DND-41 (cell line): ENCODE results near the gene SPATA1.
"Not testable (repeated sequence)": the region's sequence is repeated elsewhere in the genome, so short reads cannot be mapped to it uniquely, and the experiment has no call there.

ENCODE experiments used
- ATAC-seq: fragments of 200-7000 bp; cut with Tn5 transposase; 3 replicates; pipeline ENCODE4 v1.9.1; 2021; ENCODE audit warnings: low read depth; ENCODE audit not compliant: insufficient read depth
- DNase-seq: peaks from one replicate; pipeline ENCODE4 v3.0.0-alpha.2; 2020
- H2AFZ ChIP-seq: 2 replicates; pipeline ENCODE4 v1.6.0; 2012; ENCODE audit warnings: low read depth, low read length
- H3K27ac ChIP-seq: 2 replicates; pipeline ENCODE4 v1.5.1; 2012; ENCODE audit warnings: low read length, inconsistent platforms
- H3K27me3 ChIP-seq: fragments of 200-600 bp; sonication (generic); 2 replicates; pipeline ENCODE4 v1.6.0; 2012; ENCODE audit warnings: low read length, mild to moderate bottlenecking, inconsistent platforms; ENCODE audit not compliant: insufficient read depth, poor library complexity
- H3K36me3 ChIP-seq: 2 replicates; pipeline ENCODE4 v1.5.1; 2012; ENCODE audit warnings: low read length, inconsistent platforms; ENCODE audit not compliant: insufficient read depth
- H3K4me1 ChIP-seq: 2 replicates; pipeline ENCODE4 v1.5.1; 2012; ENCODE audit warnings: mild to moderate bottlenecking, low read length; ENCODE audit not compliant: insufficient read depth
- H3K4me2 ChIP-seq: 2 replicates; pipeline ENCODE4 v1.6.0; 2012; ENCODE audit warnings: mild to moderate bottlenecking, moderate library complexity, low read length, inconsistent platforms; ENCODE audit not compliant: insufficient read depth
- H3K4me3 ChIP-seq, 2 experiments: fragments of 200-600 bp in 1 of 2; shearing (Covaris generic) in 1 of 2; 2 replicates each; pipeline ENCODE4 v1.5.1; 2012 to 2016; ENCODE audit warnings: inconsistent platforms in 2 of 2, low read length in 2 of 2, mild to moderate bottlenecking in 2 of 2, low read depth in 1 of 2, moderate library complexity in 1 of 2
- H3K79me2 ChIP-seq: 2 replicates; pipeline ENCODE4 v1.6.0; 2012; ENCODE audit warnings: low read length, inconsistent platforms; ENCODE audit not compliant: insufficient read depth
- H3K9ac ChIP-seq: 2 replicates; pipeline ENCODE4 v1.6.0; 2012; ENCODE audit warnings: low read depth, mild to moderate bottlenecking, inconsistent platforms, low read length, moderate library complexity
- H3K9me3 ChIP-seq: 2 replicates; pipeline ENCODE4 v1.5.1; 2012; ENCODE audit warnings: low read length, moderate library complexity, mild to moderate bottlenecking, inconsistent platforms; ENCODE audit not compliant: insufficient read depth, severe bottlenecking
- H4K20me1 ChIP-seq: 2 replicates; pipeline ENCODE4 v1.6.0; 2012; ENCODE audit warnings: low read length; ENCODE audit not compliant: insufficient read depth
- EZH2 ChIP-seq: IDR thresholded peaks from 3 replicates; pipeline ENCODE4 v1.6.1; 2012; ENCODE audit warnings: borderline replicate concordance, low read depth, mild to moderate bottlenecking, moderate library complexity, low read length, inconsistent platforms; ENCODE audit not compliant: severe bottlenecking
- TF ChIP-seq, protein P1 (sequence below): IDR thresholded peaks from 2 replicates; pipeline ENCODE4 v1.5.1; 2012; ENCODE audit warnings: borderline replicate concordance, low read length, moderate library complexity, mild to moderate bottlenecking; ENCODE audit not compliant: poor library complexity, severe bottlenecking; ENCODE audit errors: extremely low read depth

The SPATA1 gene

DNA sequence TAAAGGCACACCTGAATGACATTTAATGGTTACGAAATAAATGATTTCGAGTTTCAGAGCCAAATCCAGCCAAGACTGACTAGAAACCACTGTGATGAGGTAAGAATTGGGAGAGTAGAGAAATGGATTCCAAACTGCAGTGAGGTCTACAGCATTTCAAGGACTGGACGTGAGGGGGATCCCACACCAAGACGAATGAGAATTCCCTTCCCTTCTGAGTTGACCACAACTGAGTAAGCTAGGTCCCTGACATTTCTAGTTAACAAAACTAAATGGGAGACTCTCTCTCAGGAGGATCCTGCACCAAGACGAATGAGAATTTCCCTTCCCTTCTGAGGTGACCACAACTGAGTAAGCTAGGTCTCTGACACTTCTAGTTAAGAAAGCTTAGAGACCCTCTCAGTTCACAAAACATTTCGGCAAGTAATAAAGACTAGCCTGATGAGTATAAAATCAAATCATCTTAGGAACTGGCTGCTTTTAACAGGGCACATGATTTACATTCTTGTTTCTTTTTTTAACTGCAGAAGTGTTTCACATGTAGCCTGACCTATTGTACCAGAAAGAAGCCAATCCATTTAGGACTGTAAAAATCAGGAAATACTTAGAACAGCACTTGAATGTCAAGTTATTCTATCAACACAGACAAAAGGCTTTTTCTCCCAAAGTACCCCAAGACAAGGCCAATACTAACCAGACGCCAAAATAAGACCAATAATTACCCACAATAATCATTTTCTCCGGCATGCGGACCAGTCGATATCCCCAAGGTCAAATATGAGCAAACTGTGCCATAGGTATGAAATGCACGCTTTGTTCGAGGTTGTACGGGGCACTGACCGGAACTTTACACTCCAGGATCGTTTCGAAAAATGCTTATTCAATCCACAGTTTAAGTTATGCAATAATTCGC, 1.4 kb upstream of the SPATA1 start:
- H3K9me3 ChIP-seq: no peaks in the 10 kb centered on the region
- H3K27me3 ChIP-seq: no peaks in the 10 kb centered on the region
- H4K20me1 ChIP-seq: peaks cover 43% of the 10 kb centered on the region
- H3K4me1 ChIP-seq: peaks cover 50% of the 10 kb centered on the region
- peak overlapping the region; percentile 73 for H2AFZ ChIP-seq
- ATAC-seq: no peak
- H3K79me2 ChIP-seq: peaks cover 74% of the 10 kb centered on the region
- peaks cover 30% of the 10 kb centered on the region for H3K36me3 ChIP-seq
- H3K9ac ChIP-seq: peak overlapping the region; percentile 72
- H3K4me3 ChIP-seq: peak overlapping the region; percentile 48 to 69
- TF ChIP-seq EZH2: no peak
- TF ChIP-seq, protein P1, sequence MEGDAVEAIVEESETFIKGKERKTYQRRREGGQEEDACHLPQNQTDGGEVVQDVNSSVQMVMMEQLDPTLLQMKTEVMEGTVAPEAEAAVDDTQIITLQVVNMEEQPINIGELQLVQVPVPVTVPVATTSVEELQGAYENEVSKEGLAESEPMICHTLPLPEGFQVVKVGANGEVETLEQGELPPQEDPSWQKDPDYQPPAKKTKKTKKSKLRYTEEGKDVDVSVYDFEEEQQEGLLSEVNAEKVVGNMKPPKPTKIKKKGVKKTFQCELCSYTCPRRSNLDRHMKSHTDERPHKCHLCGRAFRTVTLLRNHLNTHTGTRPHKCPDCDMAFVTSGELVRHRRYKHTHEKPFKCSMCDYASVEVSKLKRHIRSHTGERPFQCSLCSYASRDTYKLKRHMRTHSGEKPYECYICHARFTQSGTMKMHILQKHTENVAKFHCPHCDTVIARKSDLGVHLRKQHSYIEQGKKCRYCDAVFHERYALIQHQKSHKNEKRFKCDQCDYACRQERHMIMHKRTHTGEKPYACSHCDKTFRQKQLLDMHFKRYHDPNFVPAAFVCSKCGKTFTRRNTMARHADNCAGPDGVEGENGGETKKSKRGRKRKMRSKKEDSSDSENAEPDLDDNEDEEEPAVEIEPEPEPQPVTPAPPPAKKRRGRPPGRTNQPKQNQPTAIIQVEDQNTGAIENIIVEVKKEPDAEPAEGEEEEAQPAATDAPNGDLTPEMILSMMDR: no peak
- H3K27ac ChIP-seq: peak overlapping the region; percentile 74
- DNase-seq: no peak
- peak overlapping the region; percentile 82 for H3K4me2 ChIP-seq

GRCh38 chr1:84505493-84506001, 639 bp upstream of the SPATA1 start:
- H3K4me3 ChIP-seq: peak overlapping the region; percentile 48 to 69
- DNase-seq (no peak), ATAC-seq (peak; percentile 47)
- peaks cover 67% of the 10 kb centered on the region for H3K79me2 ChIP-seq
- H3K9ac ChIP-seq: peak overlapping the region; percentile 72
- peaks cover 50% of the 10 kb centered on the region for H3K4me1 ChIP-seq
- H3K36me3 ChIP-seq: peaks cover 24% of the 10 kb centered on the region
- peak overlapping the region; percentile 74 for H3K27ac ChIP-seq
- H3K27me3 ChIP-seq: no peaks in the 10 kb centered on the region
- peak overlapping the region; percentile 82 for H3K4me2 ChIP-seq
- peaks cover 39% of the 10 kb centered on the region for H4K20me1 ChIP-seq
- H3K9me3 ChIP-seq: no peaks in the 10 kb centered on the region
- TF ChIP-seq, protein P1: no peak
- no peak for TF ChIP-seq EZH2
- peak overlapping the region; percentile 73 for H2AFZ ChIP-seq

DNA sequence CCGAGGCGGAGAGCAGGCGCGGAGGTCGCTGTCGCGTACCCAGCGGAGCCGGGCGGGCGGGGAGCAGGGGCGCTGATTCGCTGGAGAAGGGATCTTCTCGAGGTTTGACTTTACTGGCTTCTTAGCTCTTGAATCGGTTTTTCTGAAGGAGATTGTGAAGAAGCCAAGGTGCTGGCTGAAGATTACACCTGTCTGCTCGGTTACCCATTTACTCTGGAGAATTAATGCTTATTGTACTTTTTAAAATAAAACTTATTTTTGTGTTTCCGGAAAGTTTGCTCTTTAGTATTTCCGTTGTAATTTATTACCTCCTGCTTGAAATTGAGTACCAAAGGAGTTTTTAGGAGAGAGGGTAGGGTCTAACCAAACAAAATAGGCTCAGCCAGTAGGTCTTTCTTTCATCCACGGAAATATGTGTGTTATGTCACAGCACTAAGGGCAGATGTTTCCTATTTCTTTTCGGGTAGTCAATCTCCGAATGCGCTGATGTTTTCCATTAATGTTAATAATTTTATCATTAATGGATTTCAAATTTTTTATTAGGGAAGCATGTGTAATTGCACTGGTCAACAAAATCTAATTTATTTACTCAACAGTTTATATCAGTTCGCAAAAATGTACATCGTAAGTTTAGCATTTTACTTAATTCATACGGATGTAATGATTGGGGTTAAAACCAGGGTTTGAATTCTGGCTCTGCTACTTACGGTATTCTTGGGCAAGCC, 705 bp downstream of the SPATA1 start:
- Histone ChIP-seq H3K27me3 (no peaks in the 10 kb centered on the region), H3K4me2 (peak overlapping the region; percentile 62), H3K27ac (peak overlapping the region; percentile 86), H3K9me3 (no peaks in the 10 kb centered on the region), H4K20me1 (peaks cover 32% of the 10 kb centered on the region), H3K9ac (peak overlapping the region; percentile 72), H3K36me3 (peaks cover 15% of the 10 kb centered on the region), H3K4me1 (peaks cover 42% of the 10 kb centered on the region), H2AFZ (peak overlapping the region; percentile 69), H3K4me3 (peak overlapping the region; percentile 48 to 69), H3K79me2 (peaks cover 53% of the 10 kb centered on the region)
- TF ChIP-seq, protein P1: no peak
- no peak for TF ChIP-seq EZH2
- ATAC-seq (peak; percentile 64), DNase-seq (no peak)

DNA sequence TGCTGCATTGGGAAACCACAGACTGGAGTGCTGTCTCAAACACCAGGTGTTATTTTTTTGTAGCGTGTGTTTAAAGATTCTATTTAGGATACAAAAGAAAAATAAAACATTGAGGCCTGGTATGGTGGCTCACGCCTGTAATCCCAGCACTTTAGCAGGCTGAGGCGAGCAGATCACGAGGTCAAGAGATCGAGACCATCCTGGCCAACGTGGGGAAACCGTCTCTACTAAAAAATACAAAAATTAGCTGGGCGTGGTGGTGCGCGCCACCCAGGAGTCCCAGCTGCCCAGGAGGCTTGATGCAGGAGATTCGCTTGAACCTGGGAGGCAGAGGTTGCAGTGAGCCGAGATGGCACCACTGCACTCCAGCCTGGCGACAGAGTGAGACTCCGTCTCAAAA, 1.7 kb downstream of the SPATA1 start:
- peak; percentile 18 for DNase-seq
- Histone ChIP-seq H3K4me3 (peak overlapping the region in 1 of 2 experiments; percentile 69; a peak in 2 of 4 replicates), H3K9ac (peak overlapping the region; percentile 72), H3K27ac (peak overlapping the region; percentile 86), H3K4me2 (peak overlapping the region; percentile 62), H4K20me1 (peaks cover 24% of the 10 kb centered on the region), H3K79me2 (peaks cover 43% of the 10 kb centered on the region), H3K4me1 (peaks cover 34% of the 10 kb centered on the region)
- not testable (repeated sequence) for H3K36me3 ChIP-seq, ATAC-seq, H3K9me3 ChIP-seq, H3K27me3 ChIP-seq, H2AFZ ChIP-seq
